H1 (cell line): ENCODE results near the gene NHEJ1. TPM values are rescaled to one million over a fixed set of nuclear protein-coding genes. Genes with fewer than 3 reads are reported as not detected.
A peak's percentile ranks its signal among the peaks of the same experiment; 100 is the strongest.

ENCODE experiments used
- CTCF ChIA-PET: fragments of 300-600 bp; sonication (Branson Sonifier 250); formaldehyde crosslinking; loops from one replicate; lab custom pipeline; 2021; ENCODE audit not compliant: partially characterized antibody; lab: Charles Lee
- POLR2A ChIA-PET: fragments of 300-600 bp; sonication (Branson Sonifier 250); formaldehyde crosslinking; loops from one replicate; lab custom pipeline; 2021; ENCODE audit warnings: inconsistent platforms; ENCODE audit not compliant: partially characterized antibody; lab: Charles Lee
- DNase-seq, 2 experiments: peaks; one replicate each; pipeline versions ENCODE4 v3.0.0 to v3.0.0-alpha.2; 2010 to 2022; ENCODE audit warnings: low spot score in 2 of 2, low read depth in 1 of 2, mixed read lengths in 1 of 2
- FAIRE-seq: peaks from 2 replicates; lab custom pipeline; 2011; peaks lifted over from hg19 to GRCh38; lab: Jason Lieb, UNC
- H2AFZ ChIP-seq: 2 replicates; pipeline ENCODE4 v1.8.1; 2012; ENCODE audit warnings: low read length, inconsistent platforms
- H2AK5ac ChIP-seq: 2 replicates; pipeline ENCODE4 v1.6.1; 2013; ENCODE audit warnings: low read depth, low read length
- H2BK120ac ChIP-seq: replicated peaks from 2 replicates; pipeline ENCODE3; 2013; ENCODE audit warnings: low read depth, low read length, inconsistent platforms
- H2BK12ac ChIP-seq: 2 replicates; pipeline ENCODE4 v1.6.1; 2013; ENCODE audit warnings: low read depth, low read length
- H2BK15ac ChIP-seq: 2 replicates; pipeline ENCODE4 v1.6.1; 2013; ENCODE audit warnings: low read length
- H2BK20ac ChIP-seq: 2 replicates; pipeline ENCODE4 v1.6.1; 2013; ENCODE audit warnings: low read length
- H2BK5ac ChIP-seq: 2 replicates; pipeline ENCODE4 v1.6.1; 2013; ENCODE audit warnings: low read depth, low read length
- H3K14ac ChIP-seq: 2 replicates; pipeline ENCODE4 v1.6.1; 2013; ENCODE audit warnings: inconsistent platforms; ENCODE audit not compliant: insufficient read length
- H3K18ac ChIP-seq: 2 replicates; pipeline ENCODE4 v1.6.1; 2013; ENCODE audit warnings: low read length; ENCODE audit errors: extremely low read depth
- H3K23ac ChIP-seq: 2 replicates; pipeline ENCODE4 v1.6.1; 2013; ENCODE audit warnings: inconsistent platforms; ENCODE audit not compliant: insufficient read length
- H3K23me2 ChIP-seq: 2 replicates; pipeline ENCODE4 v1.6.1; 2013; ENCODE audit warnings: low read depth, low read length
- H3K27ac ChIP-seq: 2 replicates; pipeline ENCODE4 v1.6.1; 2011; ENCODE audit warnings: low read depth, low read length, inconsistent platforms
- H3K27me3 ChIP-seq, 4 experiments: replicated peaks in 1 of 4; 1 replicate in 1 of 4; 2 replicates in 3 of 4; pipeline versions ENCODE4 v1.6.1 to v1.8.1; 2011 to 2013; ENCODE audit warnings: low read length in 3 of 4, mild to moderate bottlenecking in 3 of 4, inconsistent platforms in 2 of 4, mixed read lengths in 2 of 4, moderate library complexity in 1 of 4; ENCODE audit not compliant: control insufficient read depth in 3 of 4, insufficient read depth in 3 of 4; ENCODE audit errors: extremely low read depth in 1 of 4
- H3K36me3 ChIP-seq, 4 experiments: 2 replicates each; pipeline versions ENCODE4 v1.6.1 to v1.8.1; 2011 to 2013; ENCODE audit warnings: mild to moderate bottlenecking in 4 of 4, low read length in 3 of 4, moderate library complexity in 2 of 4, control low read depth in 1 of 4, inconsistent platforms in 1 of 4; ENCODE audit not compliant: insufficient read depth in 4 of 4, control insufficient read depth in 2 of 4
- H3K4ac ChIP-seq: replicated peaks from 2 replicates; pipeline ENCODE3; 2013; ENCODE audit warnings: low read length, low read depth, mixed read lengths, inconsistent platforms; ENCODE audit not compliant: insufficient read length
- H3K4me1 ChIP-seq, 4 experiments: replicated peaks in 1 of 4; 1 replicate in 1 of 4; 2 replicates in 3 of 4; pipeline versions ENCODE4 v1.6.1 to v1.8.1; 2011 to 2013; ENCODE audit warnings: low read length in 3 of 4, inconsistent platforms in 2 of 4, mixed read lengths in 1 of 4; ENCODE audit not compliant: insufficient read depth in 4 of 4, control insufficient read depth in 3 of 4
- H3K4me2 ChIP-seq, 2 experiments: 2 replicates each; pipeline versions ENCODE4 v1.6.1 to v1.8.1; 2011 to 2013; ENCODE audit warnings: low read depth in 2 of 2, low read length in 2 of 2, control low read depth in 1 of 2, inconsistent platforms in 1 of 2, mild to moderate bottlenecking in 1 of 2; ENCODE audit not compliant: insufficient read depth in 1 of 2
- H3K4me3 ChIP-seq, 4 experiments: fragments of 200-600, 300-600 bp in 1 of 4; sonication (generic), shearing (Covaris generic), sonication (Bioruptor Twin) in 1 of 4; 2 replicates each; pipeline versions ENCODE4 v1.5.1 to v1.8.1; 2011 to 2016; ENCODE audit warnings: low read length in 4 of 4, low read depth in 3 of 4, control low read depth in 2 of 4, inconsistent platforms in 2 of 4, mild to moderate bottlenecking in 2 of 4, mixed read lengths in 1 of 4, moderate library complexity in 1 of 4; ENCODE audit not compliant: insufficient read depth in 2 of 4; ENCODE audit errors: extremely low read depth in 1 of 4
- H3K56ac ChIP-seq: replicated peaks from 2 replicates; pipeline ENCODE3; 2013; ENCODE audit warnings: low read depth, mild to moderate bottlenecking, mixed read lengths, low read length, inconsistent platforms; ENCODE audit not compliant: insufficient read length
- H3K79me1 ChIP-seq: 2 replicates; pipeline ENCODE4 v1.6.1; 2013; ENCODE audit warnings: low read depth, low read length, control low read depth
- H3K79me2 ChIP-seq, 2 experiments: 2 replicates each; pipeline versions ENCODE4 v1.6.1 to v1.8.1; 2012 to 2013; ENCODE audit warnings: low read length in 2 of 2, mild to moderate bottlenecking in 2 of 2, inconsistent platforms in 1 of 2; ENCODE audit not compliant: insufficient read depth in 2 of 2, control insufficient read depth in 1 of 2
- H3K9ac ChIP-seq, 4 experiments: replicated peaks in 1 of 4; 1 replicate in 1 of 4; 2 replicates in 3 of 4; pipeline versions ENCODE4 v1.6.1 to v1.8.1; 2011 to 2013; ENCODE audit warnings: low read depth in 3 of 4, low read length in 3 of 4, control low read depth in 2 of 4, mild to moderate bottlenecking in 2 of 4, moderate library complexity in 2 of 4, inconsistent platforms in 1 of 4; ENCODE audit errors: extremely low read depth in 1 of 4
- H3K9me3 ChIP-seq, 2 experiments: 2 replicates each; pipeline versions ENCODE4 v1.6.1 to v1.8.1; 2012 to 2013; ENCODE audit warnings: mild to moderate bottlenecking in 2 of 2, moderate library complexity in 2 of 2, control low read depth in 1 of 2, inconsistent platforms in 1 of 2, low read depth in 1 of 2, low read length in 1 of 2, mixed read lengths in 1 of 2; ENCODE audit not compliant: insufficient read depth in 2 of 2
- H4K20me1 ChIP-seq, 2 experiments: replicated peaks in 1 of 2; 2 replicates each; pipeline versions ENCODE3 to v1.8.1; 2011 to 2013; ENCODE audit warnings: inconsistent platforms in 2 of 2, low read length in 2 of 2, mild to moderate bottlenecking in 1 of 2; ENCODE audit not compliant: insufficient read depth in 2 of 2, control insufficient read depth in 1 of 2
- H4K5ac ChIP-seq: 2 replicates; pipeline ENCODE4 v1.6.1; 2013; ENCODE audit warnings: low read length, low read depth, mixed read lengths, inconsistent platforms; ENCODE audit not compliant: insufficient read length
- H4K8ac ChIP-seq: 2 replicates; pipeline ENCODE4 v1.8.0; 2013; ENCODE audit warnings: mild to moderate bottlenecking, moderate library complexity, low read length, inconsistent platforms; ENCODE audit not compliant: insufficient read depth; ENCODE audit errors: extremely low read depth
- H4K91ac ChIP-seq: replicated peaks from 2 replicates; pipeline ENCODE3; 2013; ENCODE audit warnings: low read length, mixed read lengths, inconsistent platforms; ENCODE audit not compliant: insufficient read length
- CBX5 ChIP-seq: fragments of 300-800, 300-1000 bp; sonication (generic); IDR thresholded peaks from 2 replicates; pipeline ENCODE4 v1.7.1; 2016; ENCODE audit warnings: antibody characterized with exemption, low read length, low read depth
- HDAC2 ChIP-seq, 2 experiments: fragments of 300-600 bp in 1 of 2; sonication (generic) in 1 of 2; IDR thresholded peaks; 2 replicates each; pipeline ENCODE4 v1.6.1; 2011 to 2012; ENCODE audit warnings: low read depth in 2 of 2, low read length in 2 of 2, mild to moderate bottlenecking in 2 of 2, moderate library complexity in 2 of 2, borderline replicate concordance in 1 of 2, inconsistent platforms in 1 of 2
- JUND ChIP-seq: IDR thresholded peaks from 2 replicates; pipeline ENCODE4 v1.6.1; 2011; ENCODE audit warnings: mild to moderate bottlenecking, improper control_type of control experiment, low read length
- KDM5A ChIP-seq: fragments of 200-600 bp; IDR thresholded peaks from 2 replicates; pipeline ENCODE4 v1.7.1; 2012; ENCODE audit warnings: mild to moderate bottlenecking, low read length, inconsistent platforms, mixed read lengths
- YY1 ChIP-seq: IDR thresholded peaks from 2 replicates; pipeline ENCODE4 v1.6.1; 2011; ENCODE audit warnings: low read depth, mild to moderate bottlenecking, low read length
- WGBS, 2 experiments: shearing (Covaris generic) in 1 of 2; methylation state at CpG; one replicate each; pipeline versions ENCODE4 v1.1.6 to v1.1.7; 2013 to 2015; ENCODE audit warnings: low lambda C conversion rate in 2 of 2, mixed read lengths in 2 of 2, inconsistent platforms in 1 of 2, low coverage in 1 of 2, missing lambda C conversion rate in 1 of 2; ENCODE audit not compliant: insufficient replicate concordance in 2 of 2, insufficient coverage in 1 of 2, insufficient read length in 1 of 2; ENCODE audit errors: extremely low coverage in 1 of 2, missing lambda C conversion rate in 1 of 2; 5-methylcytosine and 5-hydroxymethylcytosine counted together
- polyA plus RNA-seq, 7 experiments: library from polyadenylated mRNA; depleted of rRNA in 3 of 7; stranded (reverse) in 5 of 7; unstranded in 2 of 7; fragments of >200 nt in 5 of 7; fragments of 200-250 nt in 2 of 7; gene quantifications; 1 replicate in 5 of 7; 2 replicates in 1 of 7; 4 replicates in 1 of 7; pipeline versions ENCODE4 v1.2.1 to v1.2.3, GENCODE V29; 2011 to 2013; ENCODE audit warnings: missing spikeins in 2 of 7, mixed read lengths in 2 of 7
- total RNA-seq: library from RNA; stranded (reverse); fragmentation: NEBNext Ultra II Directional; extraction: Animal tissue kit (Norgen Biotek cat#: 25700); gene quantifications from 2 replicates; pipeline ENCODE4 v1.2.1, GENCODE V29; 2021

NHEJ1 gene
- total and polyA plus RNA-seq, 2 of the 8 experiments (the other 6 are each of a cell fraction or from before 2014, with no cell fraction given), result 22.7 to 24.1 TPM

GRCh38 chr2:219056176-219056895 is 104.3 kb downstream of the NHEJ1 start:
- WGBS, 2 experiments, result 73% methylated on average over 9 of the region's 9 CpGs; no CpG with 5 or more reads in 1 of the 2 experiments
- Histone ChIP-seq H3K36me3 (peaks cover 0 to 13% (median 0%) of the 10 kb centered on the region in 4 experiments; a peak in 1 of 8 replicates), H2BK20ac (no peak overlapping the region), H2BK5ac (no peak overlapping the region), H3K9me3 (no peaks in the 10 kb centered on the region), H2BK15ac (no peak overlapping the region), H3K14ac (no peak overlapping the region), H2BK120ac (no peak overlapping the region), H3K23me2 (peaks cover 5% of the 10 kb centered on the region; the same call in 1 of the 2 replicates), H3K9ac (no peak overlapping the region), H3K18ac (no peak overlapping the region), H4K91ac (no peak overlapping the region), H3K27me3 (peaks cover 55 to 75% (median 65%) of the 10 kb centered on the region in 4 experiments), H3K79me2 (no peaks in the 10 kb centered on the region), H3K56ac (no peak overlapping the region), H2AK5ac (0 out of 2 replicates have a peak overlapping the region, but pooled peaks have one; percentile 53), H3K27ac (no peak overlapping the region), H2AFZ (no peak overlapping the region), H4K5ac (no peak overlapping the region), H2BK12ac (no peak overlapping the region), H4K8ac (no peak overlapping the region), H3K79me1 (no peaks in the 10 kb centered on the region), H3K4me2 (no peak overlapping the region; a peak in 1 of 4 replicates), H3K4me1 (peaks cover 0 to 27% (median 13%) of the 10 kb centered on the region in 4 experiments; a peak in 6 of 7 replicates), H3K4me3 (no peak overlapping the region), H3K23ac (no peak overlapping the region), H3K4ac (no peak overlapping the region), H4K20me1 (peaks cover 2 to 8% of the 10 kb centered on the region in 2 experiments)
- ChIA-PET CTCF (interaction anchor here (0.6 to 62.8 kb wide), 10 partner anchors 1 to 180 kb away, joined by 3 to 1777 read pairs (median 20); partner anchors contain the start of genes CFAP65, CRYBA2 and IHH), POLR2A (interaction anchor here (1.5 kb wide), 1 partner anchor 11 kb away, joined by 3 read pairs; no protein-coding TSS in a partner anchor)
- FAIRE-seq (no peak), DNase-seq (no peak)
- no peak for TF ChIP-seq JUND
- no peak for TF ChIP-seq HDAC2 (IDR thresholded peaks at IDR 0.05; ENCODE audit: borderline replicate concordance in 1 of 2, low read depth in 2 of 2, low read length in 2 of 2)
- no peak for TF ChIP-seq CBX5
- TF ChIP-seq YY1, result no peak
- TF ChIP-seq KDM5A, result no peak
